GM13976 (cell line): Measurements from ENCODE around the gene TPD52L1.

Source experiments
- DNase-seq: peaks from one replicate; pipeline ENCODE4 v3.0.0; 2012; ENCODE audit warnings: low spot score
- in situ Hi-C: fragments of 300-500 bp; cut with MboI; formaldehyde crosslinking; loops from one replicate; pipeline ENCODE4 v1.12.0; 2022; ENCODE audit warnings: low sequenced_read_pairs, mixed read lengths, inconsistent platforms; ENCODE audit not compliant: unreplicated experiment
- TF ChIP-seq, protein P1 (sequence below): IDR thresholded peaks from 2 replicates; pipeline ENCODE4 v1.5.1; 2012; ENCODE audit warnings: borderline replicate concordance, mild to moderate bottlenecking; ENCODE audit not compliant: insufficient read depth; ENCODE audit errors: extremely low read depth, missing control alignments, control extremely low read depth

Gene TPD52L1

GRCh38 chr6:125216015-125216414 lies 62.4 kb downstream of the TPD52L1 start:
- TF ChIP-seq, protein P1, sequence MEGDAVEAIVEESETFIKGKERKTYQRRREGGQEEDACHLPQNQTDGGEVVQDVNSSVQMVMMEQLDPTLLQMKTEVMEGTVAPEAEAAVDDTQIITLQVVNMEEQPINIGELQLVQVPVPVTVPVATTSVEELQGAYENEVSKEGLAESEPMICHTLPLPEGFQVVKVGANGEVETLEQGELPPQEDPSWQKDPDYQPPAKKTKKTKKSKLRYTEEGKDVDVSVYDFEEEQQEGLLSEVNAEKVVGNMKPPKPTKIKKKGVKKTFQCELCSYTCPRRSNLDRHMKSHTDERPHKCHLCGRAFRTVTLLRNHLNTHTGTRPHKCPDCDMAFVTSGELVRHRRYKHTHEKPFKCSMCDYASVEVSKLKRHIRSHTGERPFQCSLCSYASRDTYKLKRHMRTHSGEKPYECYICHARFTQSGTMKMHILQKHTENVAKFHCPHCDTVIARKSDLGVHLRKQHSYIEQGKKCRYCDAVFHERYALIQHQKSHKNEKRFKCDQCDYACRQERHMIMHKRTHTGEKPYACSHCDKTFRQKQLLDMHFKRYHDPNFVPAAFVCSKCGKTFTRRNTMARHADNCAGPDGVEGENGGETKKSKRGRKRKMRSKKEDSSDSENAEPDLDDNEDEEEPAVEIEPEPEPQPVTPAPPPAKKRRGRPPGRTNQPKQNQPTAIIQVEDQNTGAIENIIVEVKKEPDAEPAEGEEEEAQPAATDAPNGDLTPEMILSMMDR = no peak
- no peak for DNase-seq
- in situ Hi-C loops = no loop called here

GRCh38 chr6:125217369-125217768 lies 63.8 kb downstream of the TPD52L1 start:
- TF ChIP-seq, protein P1 = no peak
- DNase-seq = no peak

DNA sequence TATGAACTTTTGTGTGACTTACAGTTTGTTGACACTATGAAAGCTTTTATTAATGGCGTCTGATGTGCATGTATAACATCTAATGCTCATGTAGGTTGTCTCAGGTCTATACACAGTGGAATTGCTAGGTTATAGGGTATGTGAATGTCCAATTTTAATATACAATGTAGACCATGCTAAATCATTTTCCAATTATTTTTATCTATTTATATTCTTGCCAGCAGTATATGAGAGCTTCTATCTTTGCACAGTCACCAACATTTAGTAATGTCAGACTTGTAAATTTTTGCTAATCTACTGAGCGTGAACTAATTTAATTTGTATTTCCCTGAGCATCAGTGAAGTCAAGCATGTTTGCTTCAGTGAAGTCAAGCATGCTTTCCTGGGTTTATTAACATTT lies 64.4 kb downstream of the TPD52L1 start:
- TF ChIP-seq, protein P1 = no peak
- in situ Hi-C loops = no loop called here
- no peak for DNase-seq

More at GRCh38 chr6:125217369-125217768, 63.8 kb downstream of the TPD52L1 start:
- in situ Hi-C loops = no loop called here

GRCh38 chr6:125219361-125219895 lies 65.9 kb downstream of the TPD52L1 start:
- in situ Hi-C loops = no loop called here
- TF ChIP-seq, protein P1 = no peak
- DNase-seq = no peak

DNA sequence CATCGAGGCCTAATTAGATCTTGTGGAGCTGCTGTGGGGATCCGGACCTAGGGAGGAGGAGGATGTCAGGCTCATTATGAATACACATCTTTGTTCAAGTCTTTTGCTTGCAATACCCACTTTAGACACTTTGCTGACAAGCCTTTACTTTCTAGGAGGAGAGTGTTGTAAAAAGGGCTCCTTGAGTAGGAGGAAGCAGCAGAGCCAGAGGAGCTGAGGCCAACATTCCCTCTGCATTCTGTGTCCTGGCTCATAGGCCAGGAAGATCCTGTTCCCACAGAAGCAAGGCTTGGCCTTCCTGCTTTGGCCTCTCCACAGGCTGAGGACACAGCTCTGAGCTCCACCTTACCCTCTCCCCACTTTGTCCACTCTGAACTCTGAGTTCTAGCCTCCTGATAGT lies 67.1 kb downstream of the TPD52L1 start:
- TF ChIP-seq, protein P1 = no peak
- in situ Hi-C loops = no loop called here
- DNase-seq = no peak

GRCh38 chr6:125222531-125223455 lies 69.2 kb downstream of the TPD52L1 start:
- no peak for DNase-seq
- TF ChIP-seq, protein P1 = no peak
- in situ Hi-C loops = no loop called here
